ENCODE results near the gene NR6A1.

DNA sequence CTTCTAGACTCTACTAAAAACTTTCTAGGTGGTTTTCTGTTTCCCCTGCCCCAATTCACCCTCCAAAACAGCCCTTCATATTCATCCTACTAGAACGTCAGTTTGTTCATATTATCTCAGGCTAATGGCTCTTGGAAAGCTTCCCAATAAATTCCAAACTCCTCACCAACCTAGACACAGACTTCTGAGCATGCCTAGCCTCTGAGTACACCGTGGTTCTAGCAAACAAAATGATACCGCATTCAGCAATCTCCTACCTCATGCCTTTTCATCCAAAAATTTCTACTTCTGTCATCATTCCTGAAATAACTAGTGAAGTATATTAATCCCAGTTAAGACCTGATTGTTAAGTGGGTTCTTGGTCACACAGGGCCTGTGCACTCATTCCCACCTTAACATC, 217.4 kb downstream of the NR6A1 start:
- TF ChIP-seq, protein P1, sequence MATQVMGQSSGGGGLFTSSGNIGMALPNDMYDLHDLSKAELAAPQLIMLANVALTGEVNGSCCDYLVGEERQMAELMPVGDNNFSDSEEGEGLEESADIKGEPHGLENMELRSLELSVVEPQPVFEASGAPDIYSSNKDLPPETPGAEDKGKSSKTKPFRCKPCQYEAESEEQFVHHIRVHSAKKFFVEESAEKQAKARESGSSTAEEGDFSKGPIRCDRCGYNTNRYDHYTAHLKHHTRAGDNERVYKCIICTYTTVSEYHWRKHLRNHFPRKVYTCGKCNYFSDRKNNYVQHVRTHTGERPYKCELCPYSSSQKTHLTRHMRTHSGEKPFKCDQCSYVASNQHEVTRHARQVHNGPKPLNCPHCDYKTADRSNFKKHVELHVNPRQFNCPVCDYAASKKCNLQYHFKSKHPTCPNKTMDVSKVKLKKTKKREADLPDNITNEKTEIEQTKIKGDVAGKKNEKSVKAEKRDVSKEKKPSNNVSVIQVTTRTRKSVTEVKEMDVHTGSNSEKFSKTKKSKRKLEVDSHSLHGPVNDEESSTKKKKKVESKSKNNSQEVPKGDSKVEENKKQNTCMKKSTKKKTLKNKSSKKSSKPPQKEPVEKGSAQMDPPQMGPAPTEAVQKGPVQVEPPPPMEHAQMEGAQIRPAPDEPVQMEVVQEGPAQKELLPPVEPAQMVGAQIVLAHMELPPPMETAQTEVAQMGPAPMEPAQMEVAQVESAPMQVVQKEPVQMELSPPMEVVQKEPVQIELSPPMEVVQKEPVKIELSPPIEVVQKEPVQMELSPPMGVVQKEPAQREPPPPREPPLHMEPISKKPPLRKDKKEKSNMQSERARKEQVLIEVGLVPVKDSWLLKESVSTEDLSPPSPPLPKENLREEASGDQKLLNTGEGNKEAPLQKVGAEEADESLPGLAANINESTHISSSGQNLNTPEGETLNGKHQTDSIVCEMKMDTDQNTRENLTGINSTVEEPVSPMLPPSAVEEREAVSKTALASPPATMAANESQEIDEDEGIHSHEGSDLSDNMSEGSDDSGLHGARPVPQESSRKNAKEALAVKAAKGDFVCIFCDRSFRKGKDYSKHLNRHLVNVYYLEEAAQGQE (IDR thresholded peaks at IDR 0.05; ENCODE audit: insufficient replicate concordance, low read depth) = no peak
- TF ChIP-seq, protein P2, sequence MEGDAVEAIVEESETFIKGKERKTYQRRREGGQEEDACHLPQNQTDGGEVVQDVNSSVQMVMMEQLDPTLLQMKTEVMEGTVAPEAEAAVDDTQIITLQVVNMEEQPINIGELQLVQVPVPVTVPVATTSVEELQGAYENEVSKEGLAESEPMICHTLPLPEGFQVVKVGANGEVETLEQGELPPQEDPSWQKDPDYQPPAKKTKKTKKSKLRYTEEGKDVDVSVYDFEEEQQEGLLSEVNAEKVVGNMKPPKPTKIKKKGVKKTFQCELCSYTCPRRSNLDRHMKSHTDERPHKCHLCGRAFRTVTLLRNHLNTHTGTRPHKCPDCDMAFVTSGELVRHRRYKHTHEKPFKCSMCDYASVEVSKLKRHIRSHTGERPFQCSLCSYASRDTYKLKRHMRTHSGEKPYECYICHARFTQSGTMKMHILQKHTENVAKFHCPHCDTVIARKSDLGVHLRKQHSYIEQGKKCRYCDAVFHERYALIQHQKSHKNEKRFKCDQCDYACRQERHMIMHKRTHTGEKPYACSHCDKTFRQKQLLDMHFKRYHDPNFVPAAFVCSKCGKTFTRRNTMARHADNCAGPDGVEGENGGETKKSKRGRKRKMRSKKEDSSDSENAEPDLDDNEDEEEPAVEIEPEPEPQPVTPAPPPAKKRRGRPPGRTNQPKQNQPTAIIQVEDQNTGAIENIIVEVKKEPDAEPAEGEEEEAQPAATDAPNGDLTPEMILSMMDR (IDR thresholded peaks at IDR 0.05; ENCODE audit: insufficient read depth, low read length) = no peak
- TF ChIP-seq POLR2AphosphoS5 (IDR thresholded peaks at IDR 0.05; ENCODE audit: low read depth) = no peak
- no peak for TF ChIP-seq GABPA (IDR thresholded peaks at IDR 0.05; ENCODE audit: low read depth)

Measured in HL-60 (cell line).